ENCODE data around the gene VAMP1. TPM values are rescaled to one million over a fixed set of nuclear protein-coding genes. Genes with fewer than 3 reads are reported as not detected.

VAMP1 gene
- total RNA-seq, 2 donors from 2014 or later: 5.6 to 17.8 TPM

GRCh38 chr12:6494968-6495367 is 24.5 kb upstream of the VAMP1 start:
- Mint-ChIP-seq H3K27me3 (ENCODE audit: insufficient read depth) (no peaks in the 10 kb centered on the region), H3K4me1 (peaks cover 23% of the 10 kb centered on the region), H3K9me3 (no peaks in the 10 kb centered on the region), H3K4me3 (peak overlapping the region; percentile 83), H3K27ac (no peak overlapping the region), H3K36me3 (ENCODE audit: low read depth) (peaks cover 54% of the 10 kb centered on the region)
- Histone ChIP-seq H3K4me1 (ENCODE audit: control insufficient read depth, insufficient read depth, low read length) (peaks cover 5% of the 10 kb centered on the region), H3K27me3 (ENCODE audit: control insufficient read depth, insufficient read depth, low read length, poor library complexity, severe bottlenecking) (no peaks in the 10 kb centered on the region), H3K27ac (ENCODE audit: low read depth, low read length) (no peak overlapping the region), H3K9ac (ENCODE audit: extremely low read depth, low read length, poor library complexity, severe bottlenecking) (peak overlapping the region; percentile 81), H3K9me3 (ENCODE audit: control insufficient read depth, low read length) (no peaks in the 10 kb centered on the region), H3K4me3 (ENCODE audit: low read length) (peak overlapping the region; percentile 94), H3K36me3 (ENCODE audit: control insufficient read depth, insufficient read depth, low read length) (peaks cover 56% of the 10 kb centered on the region)
- 87 to 100% methylated on average over 1 of the region's 1 CpG for WGBS, 2 experiments (ENCODE audit: insufficient coverage in 1 of 2, insufficient read length in 1 of 2)
- DNase-seq: no peak
- TF ChIP-seq CTCF (conservative IDR thresholded peaks at IDR 0.05): no peak

GRCh38 chr12:6494258-6494743 is 23.8 kb upstream of the VAMP1 start:
- Mint-ChIP-seq H3K9me3 (no peaks in the 10 kb centered on the region), H3K36me3 (ENCODE audit: low read depth) (peaks cover 51% of the 10 kb centered on the region), H3K4me1 (peaks cover 23% of the 10 kb centered on the region), H3K27ac (peak overlapping the region; percentile 98), H3K4me3 (peak overlapping the region; percentile 83), H3K27me3 (ENCODE audit: insufficient read depth) (no peaks in the 10 kb centered on the region)
- H3K9me3 ChIP-seq (ENCODE audit: control insufficient read depth, low read length): no peaks in the 10 kb centered on the region
- H3K27me3 ChIP-seq (ENCODE audit: control insufficient read depth, insufficient read depth, low read length, poor library complexity, severe bottlenecking): no peaks in the 10 kb centered on the region
- peaks cover 50% of the 10 kb centered on the region for H3K36me3 ChIP-seq (ENCODE audit: control insufficient read depth, insufficient read depth, low read length)
- H3K4me1 ChIP-seq (ENCODE audit: control insufficient read depth, insufficient read depth, low read length): peaks cover 5% of the 10 kb centered on the region
- peak overlapping the region; percentile 80 for H3K27ac ChIP-seq (ENCODE audit: low read depth, low read length)
- peak overlapping the region; percentile 81 for H3K9ac ChIP-seq (ENCODE audit: extremely low read depth, low read length, poor library complexity, severe bottlenecking)
- WGBS, 2 experiments (ENCODE audit: insufficient coverage in 1 of 2, insufficient read length in 1 of 2): 4 to 13% methylated on average over 5 to 14 of the region's 14 CpGs
- peak; percentile 57 for TF ChIP-seq CTCF (conservative IDR thresholded peaks at IDR 0.05)
- peak overlapping the region; percentile 94 for H3K4me3 ChIP-seq (ENCODE audit: low read length)
- DNase-seq: no peak

GRCh38 chr12:6493497-6494257 is 23.2 kb upstream of the VAMP1 start, which contains the start of gene NCAPD2:
TSS of gene NCAPD2 (plus strand) at chr12:6494102. CDS start at chr12:6495099, 997 bp downstream.
- 0% methylated on average over 19 to 48 of the region's 49 CpGs for whole genome bisulfite sequencing, 2 experiments (ENCODE audit: insufficient coverage in 1 of 2, insufficient read length in 1 of 2)
- Histone ChIP-seq H3K9ac (ENCODE audit: extremely low read depth, low read length, poor library complexity, severe bottlenecking) (peak within 1 kb of the TSS; percentile 84), H3K36me3 (ENCODE audit: control insufficient read depth, insufficient read depth, low read length) (peaks cover 44% of the 10 kb centered on the region), H3K4me1 (ENCODE audit: control insufficient read depth, insufficient read depth, low read length) (peaks cover 5% of the 10 kb centered on the region), H3K27me3 (ENCODE audit: control insufficient read depth, insufficient read depth, low read length, poor library complexity, severe bottlenecking) (no peaks in the 10 kb centered on the region), H3K27ac (ENCODE audit: low read depth, low read length) (peak within 1 kb of the TSS; percentile 86), H3K9me3 (ENCODE audit: control insufficient read depth, low read length) (no peaks in the 10 kb centered on the region), H3K4me3 (ENCODE audit: low read length) (peak within 1 kb of the TSS; percentile 94)
- peaks cover 46% of the 10 kb centered on the region for H3K36me3 Mint-ChIP-seq (ENCODE audit: low read depth)
- peak; percentile 71 for TF ChIP-seq CTCF (conservative IDR thresholded peaks at IDR 0.05)
- no peaks in the 10 kb centered on the region for H3K27me3 Mint-ChIP-seq (ENCODE audit: insufficient read depth)
- DNase-seq: peak; percentile 100
- H3K4me3 Mint-ChIP-seq: peak within 1 kb of the TSS; percentile 83
- peak within 1 kb of the TSS; percentile 98 for H3K27ac Mint-ChIP-seq
- no peaks in the 10 kb centered on the region for H3K9me3 Mint-ChIP-seq
- peaks cover 23% of the 10 kb centered on the region for H3K4me1 Mint-ChIP-seq

All from endodermal cell (in vitro differentiated cells).